Spleen (tissue), 11 donors: Measurements from ENCODE around the gene OSTF1. TPM values are rescaled to one million over a fixed set of nuclear protein-coding genes. Genes with fewer than 3 reads are reported as not detected.

ENCODE experiments used
- DNase-seq: peaks from one replicate; pipeline ENCODE4 v3.0.0-alpha.2; 2020
- H3K27ac ChIP-seq, 8 donors: fragments of 200-600 bp; sonication (generic) in 7 of 8; 1 replicate in 4 of 8; 2 replicates in 4 of 8; pipeline versions ENCODE4 v1.5.0 to v1.8.0; 2016 to 2021; ENCODE audit warnings: inconsistent platforms in 4 of 8, mild to moderate bottlenecking in 4 of 8, moderate library complexity in 1 of 8
- H3K27me3 ChIP-seq, 7 donors: fragments of 200-600 bp; sonication (generic) in 6 of 7; replicated peaks in 1 of 7; 1 replicate in 4 of 7; 2 replicates in 3 of 7; pipeline versions ENCODE4 v1.5.0 to v1.8.0; 2016 to 2021; ENCODE audit warnings: inconsistent platforms in 3 of 7, mild to moderate bottlenecking in 1 of 7
- H3K36me3 ChIP-seq, 6 donors: fragments of 200-600 bp; sonication (generic) in 5 of 6; 1 replicate in 4 of 6; 2 replicates in 2 of 6; pipeline versions ENCODE4 v1.5.0 to v1.8.0; 2016 to 2021; ENCODE audit warnings: inconsistent platforms in 2 of 6
- H3K4me1 ChIP-seq, 6 donors: fragments of 200-600 bp; sonication (generic) in 5 of 6; 1 replicate in 3 of 6; 2 replicates in 3 of 6; pipeline versions ENCODE4 v1.5.0 to v1.8.0; 2016 to 2021; ENCODE audit warnings: inconsistent platforms in 3 of 6
- H3K4me3 ChIP-seq, 8 donors: fragments of 200-600 bp; sonication (generic) in 7 of 8; 1 replicate in 4 of 8; 2 replicates in 4 of 8; pipeline versions ENCODE4 v1.5.0 to v1.8.0; 2016 to 2021; ENCODE audit warnings: inconsistent platforms in 4 of 8, mild to moderate bottlenecking in 4 of 8, moderate library complexity in 2 of 8
- H3K9me3 ChIP-seq, 8 donors: fragments of 200-600 bp; sonication (generic) in 7 of 8; 1 replicate in 4 of 8; 2 replicates in 4 of 8; pipeline versions ENCODE4 v1.5.0 to v1.8.0; 2016 to 2021; ENCODE audit warnings: inconsistent platforms in 4 of 8
- CTCF ChIP-seq, 11 experiments: fragments of 200-600 bp in 7 of 11; fragments of 450-650 bp in 4 of 11; sonication (generic) in 4 of 11; IDR thresholded peaks in 8 of 11; conservative IDR thresholded peaks in 3 of 11; 1 replicate in 7 of 11; 2 replicates in 4 of 11; pipeline versions ENCODE4 v1.4.0 to v1.8.0; 2016 to 2021; ENCODE audit warnings: antibody characterized with exemption in 11 of 11, inconsistent platforms in 4 of 11, mild to moderate bottlenecking in 1 of 11
- POLR2A ChIP-seq, 3 donors: fragments of 450-650 bp; IDR thresholded peaks; one replicate each; pipeline ENCODE4 v1.5.1; 2017; ENCODE audit warnings: antibody characterized with exemption in 3 of 3, mild to moderate bottlenecking in 1 of 3
- POLR2AphosphoS5 ChIP-seq, 3 donors: sonication (generic); formaldehyde crosslinking; IDR thresholded peaks; one replicate each; pipeline ENCODE4 v1.5.1; 2017; ENCODE audit warnings: antibody characterized with exemption in 3 of 3
- WGBS, 5 donors: extraction: QIAGEN DNeasy Blood & Tissue Kit in 3 of 5; methylation state at CpG; one replicate each; pipeline versions ENCODE4 v1.1.5 to v1.1.7; 2013 to 2018; 5-methylcytosine and 5-hydroxymethylcytosine counted together
- intact Hi-C: fragments of 100-400 bp; cut with DNase I; formaldehyde crosslinking; loops from one replicate; pipeline ENCODE4 v1.15.0; 2023; ENCODE audit warnings: low total_unique reads
- polyA plus RNA-seq, 3 donors: library from polyadenylated mRNA; stranded (reverse); fragments of 200-250 nt; gene quantifications; one replicate each; pipeline ENCODE4 v1.2.1, GENCODE V29; 2013
- total RNA-seq, 7 donors: library from RNA; depleted of rRNA in 3 of 7; stranded (reverse); fragments of >200 nt in 3 of 7; fragmentation: NEBNext Ultra II Directional in 4 of 7; extraction: Animal tissue kit (Norgen Biotek cat#: 25700) in 4 of 7; gene quantifications; one replicate each; pipeline versions ENCODE4 v1.1.0 to v1.2.1, GENCODE V29; 2016 to 2021
- donor health status: healthy with polysubstance abuse.
- donor health status: DM: no; HTN: no; CAD: no; lungs with moderate emphysema.
- donor health status: DM: no; HTN: no; CAD: no.
- donor health status: Bipolar disorder and iron deficiency.
- donor health status: healthy.
- donor health status: DM: no; HTN: no; CAD: no.
- donor health status: DM: yes; HTN: yes; CAD: no.

Gene OSTF1
- total and polyA plus RNA-seq, 10 donors = 58.4 to 123 (median 100) TPM

GRCh38 chr9:75183306-75183705 is 95.0 kb downstream of the OSTF1 start:
- Histone ChIP-seq H3K4me1 (peaks cover 0 to 17% (median 4%) of the 10 kb centered on the region in 6 donors), H3K27me3 (no peaks in the 10 kb centered on the region), H3K36me3 (peaks cover 0 to 28% (median 6%) of the 10 kb centered on the region in 6 donors), H3K27ac (no peak overlapping the region), H3K9me3 (peaks cover 0 to 3% (median 0%) of the 10 kb centered on the region in 8 donors), H3K4me3 (no peak overlapping the region)
- WGBS, 5 donors = 86 to 95% (median 91%) methylated on average over 9 of the region's 9 CpGs
- DNase-seq = no peak
- TF ChIP-seq CTCF (IDR thresholded peaks at IDR 0.05 in 8 of 11, conservative IDR thresholded peaks at IDR 0.05 in 3 of 11) (no peak), POLR2A (IDR thresholded peaks at IDR 0.05) (no peak)
- intact Hi-C loops = loop anchor here (10.0 kb wide), 1 partner anchor 89 kb away; no protein-coding TSS in a partner anchor

- Histone ChIP-seq H3K27ac (no peak overlapping the region), H3K27me3 (no peaks in the 10 kb centered on the region), H3K36me3 (peaks cover 0 to 28% (median 6%) of the 10 kb centered on the region in 6 donors), H3K4me3 (no peak overlapping the region), H3K9me3 (no peaks in the 10 kb centered on the region), H3K4me1 (peaks cover 0 to 17% (median 4%) of the 10 kb centered on the region in 6 donors)
- intact Hi-C loops = loop anchor here (10.0 kb wide), 1 partner anchor 90 kb away; no protein-coding TSS in a partner anchor
- DNase-seq = no peak
- 27 to 44% (median 40%) methylated on average over 3 of the region's 3 CpGs for WGBS, 5 donors
- TF ChIP-seq CTCF (IDR thresholded peaks at IDR 0.05 in 8 of 11, conservative IDR thresholded peaks at IDR 0.05 in 3 of 11) (no peak), POLR2A (IDR thresholded peaks at IDR 0.05) (no peak), POLR2AphosphoS5 (IDR thresholded peaks at IDR 0.05) (no peak)
Measured at GRCh38 chr9:75184471-75184870, 96.2 kb downstream of the OSTF1 start.

GRCh38 chr9:75185585-75186170 is 97.4 kb downstream of the OSTF1 start:
- Histone ChIP-seq H3K27me3 (no peaks in the 10 kb centered on the region), H3K4me3 (no peak overlapping the region), H3K4me1 (peaks cover 0 to 19% (median 4%) of the 10 kb centered on the region in 6 donors), H3K9me3 (no peaks in the 10 kb centered on the region), H3K27ac (no peak overlapping the region), H3K36me3 (peaks cover 0 to 28% (median 6%) of the 10 kb centered on the region in 6 donors)
- WGBS, 5 donors = 47 to 60% (median 52%) methylated on average over 4 of the region's 4 CpGs
- TF ChIP-seq CTCF (IDR thresholded peaks at IDR 0.05 in 8 of 11, conservative IDR thresholded peaks at IDR 0.05 in 3 of 11) (peak in 7 of 11 experiments; percentile 16 to 61 (median 58)), POLR2AphosphoS5 (IDR thresholded peaks at IDR 0.05) (no peak)
- DNase-seq = peak; percentile 78
- intact Hi-C loops = loop anchor here (10.0 kb wide), 1 partner anchor 91 kb away; no protein-coding TSS in a partner anchor

- Histone ChIP-seq H3K9me3 (no peaks in the 10 kb centered on the region), H3K27me3 (no peaks in the 10 kb centered on the region), H3K27ac (no peak overlapping the region), H3K4me3 (no peak overlapping the region), H3K36me3 (peaks cover 0 to 23% (median 6%) of the 10 kb centered on the region in 6 donors), H3K4me1 (peaks cover 0 to 21% (median 4%) of the 10 kb centered on the region in 6 donors)
- intact Hi-C loops = loop anchor here (10.0 kb wide), 1 partner anchor 92 kb away; no protein-coding TSS in a partner anchor
- TF ChIP-seq POLR2AphosphoS5 (IDR thresholded peaks at IDR 0.05) = no peak
- TF ChIP-seq POLR2A (IDR thresholded peaks at IDR 0.05) = no peak
- peak; percentile 27 to 82 (median 64) for TF ChIP-seq CTCF (IDR thresholded peaks at IDR 0.05 in 8 of 11, conservative IDR thresholded peaks at IDR 0.05 in 3 of 11)
- 31 to 39% (median 33%) methylated on average over 4 of the region's 4 CpGs for WGBS, 5 donors
- DNase-seq = no peak
Measured at GRCh38 chr9:75186767-75187380, 98.6 kb downstream of the OSTF1 start.
